GM12872 (cell line): ENCODE data around the gene SUN2.

Experiments
- TF ChIP-seq, protein P1 (sequence below): IDR thresholded peaks from 3 replicates; pipeline ENCODE4 v1.5.1; 2011; ENCODE audit warnings: low read depth, mild to moderate bottlenecking, low read length, moderate library complexity; ENCODE audit not compliant: insufficient read depth

SUN2 gene

GRCh38 chr22:38724926-38725571 lies 30.7 kb downstream of the SUN2 start:
- TF ChIP-seq, protein P1, sequence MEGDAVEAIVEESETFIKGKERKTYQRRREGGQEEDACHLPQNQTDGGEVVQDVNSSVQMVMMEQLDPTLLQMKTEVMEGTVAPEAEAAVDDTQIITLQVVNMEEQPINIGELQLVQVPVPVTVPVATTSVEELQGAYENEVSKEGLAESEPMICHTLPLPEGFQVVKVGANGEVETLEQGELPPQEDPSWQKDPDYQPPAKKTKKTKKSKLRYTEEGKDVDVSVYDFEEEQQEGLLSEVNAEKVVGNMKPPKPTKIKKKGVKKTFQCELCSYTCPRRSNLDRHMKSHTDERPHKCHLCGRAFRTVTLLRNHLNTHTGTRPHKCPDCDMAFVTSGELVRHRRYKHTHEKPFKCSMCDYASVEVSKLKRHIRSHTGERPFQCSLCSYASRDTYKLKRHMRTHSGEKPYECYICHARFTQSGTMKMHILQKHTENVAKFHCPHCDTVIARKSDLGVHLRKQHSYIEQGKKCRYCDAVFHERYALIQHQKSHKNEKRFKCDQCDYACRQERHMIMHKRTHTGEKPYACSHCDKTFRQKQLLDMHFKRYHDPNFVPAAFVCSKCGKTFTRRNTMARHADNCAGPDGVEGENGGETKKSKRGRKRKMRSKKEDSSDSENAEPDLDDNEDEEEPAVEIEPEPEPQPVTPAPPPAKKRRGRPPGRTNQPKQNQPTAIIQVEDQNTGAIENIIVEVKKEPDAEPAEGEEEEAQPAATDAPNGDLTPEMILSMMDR, result peak; percentile 63

- TF ChIP-seq, protein P1, result no peak
Observed at GRCh38 chr22:38724176-38724575, 31.6 kb downstream of the SUN2 start.

GRCh38 chr22:38721551-38721950 lies 34.2 kb downstream of the SUN2 start:
- TF ChIP-seq, protein P1, result no peak

- TF ChIP-seq, protein P1, result no peak
Observed at GRCh38 chr22:38720350-38720749, 35.4 kb downstream of the SUN2 start.

DNA sequence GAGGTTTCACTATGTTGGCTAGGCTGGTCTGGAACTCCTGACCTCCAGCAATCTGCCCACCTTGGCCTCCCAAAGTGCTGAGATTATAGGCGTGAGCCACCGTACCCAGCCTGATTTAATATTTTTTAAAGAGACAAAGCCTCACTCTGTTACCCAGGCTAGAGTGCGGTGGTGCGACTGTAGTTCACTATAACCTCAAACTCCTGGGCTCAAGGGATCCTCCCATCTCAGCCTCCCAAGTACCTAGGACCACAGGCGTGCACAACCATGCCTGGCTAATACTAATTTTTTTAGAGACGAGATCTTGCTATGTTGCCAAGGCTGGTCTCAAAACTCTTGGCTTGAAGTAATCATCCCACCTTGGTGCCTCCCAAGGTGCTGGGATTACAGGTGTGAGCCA lies 36.6 kb downstream of the SUN2 start:
- TF ChIP-seq, protein P1, result no peak

- TF ChIP-seq, protein P1, result peak; percentile 18; the same call in 1 of the 3 replicates
Observed at GRCh38 chr22:38718414-38718813, 37.4 kb downstream of the SUN2 start.

DNA sequence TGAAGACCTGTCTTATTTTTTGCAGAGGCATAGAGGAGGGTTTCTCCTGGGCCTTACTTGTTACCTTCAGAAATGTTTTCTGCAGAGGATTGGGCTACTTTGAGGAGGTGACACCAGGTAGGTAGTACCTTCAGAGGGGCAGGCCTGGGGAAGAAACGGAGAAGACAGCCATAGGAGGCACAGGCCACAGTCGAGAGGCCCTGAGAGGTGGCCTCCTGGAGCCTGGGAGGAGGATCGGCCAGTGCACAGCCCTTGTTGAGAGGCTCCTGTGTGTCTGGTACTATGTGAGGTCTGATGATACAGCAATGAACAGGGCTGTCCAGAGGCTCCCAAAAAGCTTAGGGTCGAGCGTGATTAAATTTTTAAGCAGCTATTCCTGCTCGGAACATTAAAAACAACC lies 38.6 kb downstream of the SUN2 start:
- TF ChIP-seq, protein P1, result no peak

DNA sequence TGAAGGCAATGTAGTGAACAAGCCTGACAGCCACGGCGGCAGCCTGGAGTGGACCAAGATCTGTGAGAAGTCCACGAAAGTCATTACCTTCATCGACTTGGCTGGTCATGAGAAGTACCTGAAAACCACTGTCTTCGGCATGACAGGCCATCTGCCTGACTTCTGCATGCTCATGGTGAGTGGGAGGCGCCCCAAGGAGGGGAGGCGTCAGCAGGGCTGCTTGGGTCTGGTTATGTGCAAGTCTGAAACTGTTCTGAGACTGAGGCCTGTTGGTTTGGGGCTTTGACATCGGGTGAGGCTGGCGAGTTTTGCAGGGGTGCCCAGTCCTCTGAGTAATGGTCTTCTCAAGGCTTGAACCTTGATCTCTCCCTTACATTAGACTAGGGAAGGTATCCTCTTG lies 39.0 kb downstream of the SUN2 start:
- TF ChIP-seq, protein P1, result no peak
